RWPE2 (cell line): ENCODE data around the gene EHMT2.

Experiments
- ATAC-seq: fragments of 200-7000 bp; cut with Tn5 transposase; 3 replicates; pipeline ENCODE4 v1.9.1; 2021; ENCODE audit warnings: low read depth
- DNase-seq: peaks from one replicate; pipeline ENCODE4 v3.0.0-alpha.2; 2020; ENCODE audit warnings: low spot score
- H3K27ac ChIP-seq: fragments of 450-650 bp; 2 replicates; pipeline ENCODE4 v1.5.1; 2017; ENCODE audit warnings: mild to moderate bottlenecking; ENCODE audit not compliant: poor library complexity, severe bottlenecking
- H3K27me3 ChIP-seq: fragments of 250-450 bp; sonication (Bioruptor Pico); 2 replicates; pipeline ENCODE4 v1.5.1; 2021; ENCODE audit warnings: mild to moderate bottlenecking, moderate library complexity; ENCODE audit not compliant: insufficient read depth, poor library complexity, severe bottlenecking
- H3K36me3 ChIP-seq: fragments of 250-450 bp; sonication (Bioruptor Pico); 2 replicates; pipeline ENCODE4 v1.5.1; 2020; ENCODE audit warnings: low read depth, mild to moderate bottlenecking, moderate library complexity
- H3K4me1 ChIP-seq: fragments of 250-450 bp; sonication (Bioruptor Pico); 2 replicates; pipeline ENCODE4 v1.5.1; 2021; ENCODE audit warnings: mild to moderate bottlenecking, moderate library complexity; ENCODE audit not compliant: insufficient read depth, poor library complexity, severe bottlenecking
- H3K4me3 ChIP-seq: fragments of 250-450 bp; sonication (Bioruptor Pico); 2 replicates; pipeline ENCODE4 v1.5.1; 2021; ENCODE audit warnings: mild to moderate bottlenecking, moderate library complexity; ENCODE audit not compliant: severe bottlenecking
- H3K9me3 ChIP-seq: fragments of 250-450 bp; sonication (Bioruptor Pico); 2 replicates; pipeline ENCODE4 v1.5.1; 2021; ENCODE audit warnings: mild to moderate bottlenecking, moderate library complexity; ENCODE audit not compliant: severe bottlenecking
- CTCF ChIP-seq: fragments of 450-650 bp; IDR thresholded peaks from one replicate; pipeline ENCODE4 v1.5.1; 2017; ENCODE audit warnings: mild to moderate bottlenecking, moderate library complexity; ENCODE audit not compliant: poor library complexity, severe bottlenecking

EHMT2 gene

GRCh38 chr6:31897612-31898382 is at the start of gene EHMT2:
TSS of gene EHMT2 (minus strand) at chr6:31897698. CDS start at chr6:31897677, 21 bp downstream.
- peak within 1 kb of the TSS; percentile 67 for H3K4me3 ChIP-seq
- TF ChIP-seq CTCF, result no peak
- no peaks in the 10 kb centered on the region for H3K9me3 ChIP-seq
- no peaks in the 10 kb centered on the region for H3K27me3 ChIP-seq
- peaks cover 4% of the 10 kb centered on the region for H3K4me1 ChIP-seq
- ATAC-seq, result peak; percentile 56
- H3K36me3 ChIP-seq, result peaks cover 30% of the 10 kb centered on the region
- no peak for DNase-seq
- peak within 1 kb of the TSS; percentile 58 for H3K27ac ChIP-seq

- Histone ChIP-seq H3K9me3 (no peaks in the 10 kb centered on the region), H3K4me1 (peaks cover 10% of the 10 kb centered on the region), H3K4me3 (no peak overlapping the region), H3K27me3 (no peaks in the 10 kb centered on the region), H3K27ac (no peak overlapping the region), H3K36me3 (peaks cover 8% of the 10 kb centered on the region)
- ATAC-seq (no peak), DNase-seq (no peak)
- no peak for TF ChIP-seq CTCF
Measured at GRCh38 chr6:31947070-31947675, 49.7 kb upstream of the EHMT2 start.

- no peak for ATAC-seq
Measured at GRCh38 chr6:31946370-31946885, 48.9 kb upstream of the EHMT2 start.

GRCh38 chr6:31945507-31946369 is 48.2 kb upstream of the EHMT2 start, which contains the start of gene CFB:
TSS of gene CFB (plus strand) at chr6:31946095. CDS start at chr6:31946222, 127 bp downstream.
- H3K27me3 ChIP-seq, result no peaks in the 10 kb centered on the region
- no peaks in the 10 kb centered on the region for H3K36me3 ChIP-seq
- H3K27ac ChIP-seq, result peak within 1 kb of the TSS; percentile 32
- H3K4me3 ChIP-seq, result no peak within 1 kb of the TSS
- no peak for TF ChIP-seq CTCF
- DNase-seq (no peak), ATAC-seq (peak; percentile 74)
- no peaks in the 10 kb centered on the region for H3K9me3 ChIP-seq
- peaks cover 10% of the 10 kb centered on the region for H3K4me1 ChIP-seq

More at GRCh38 chr6:31946370-31946885, 48.9 kb upstream of the EHMT2 start:
- Histone ChIP-seq H3K4me3 (no peak overlapping the region), H3K27me3 (no peaks in the 10 kb centered on the region), H3K9me3 (no peaks in the 10 kb centered on the region), H3K36me3 (peaks cover under 1% of the 10 kb centered on the region), H3K27ac (peak overlapping the region; percentile 32), H3K4me1 (peaks cover 10% of the 10 kb centered on the region)
- no peak for DNase-seq
- no peak for TF ChIP-seq CTCF
